Right ventricle myocardium inferior (tissue), 1 donor: Measurements from ENCODE around the gene ADCYAP1R1. TPM values are rescaled to one million over a fixed set of nuclear protein-coding genes. Genes with fewer than 3 reads are reported as not detected.
A peak's percentile ranks its signal among the peaks of the same experiment; 100 is the strongest.

ENCODE experiments used
- ATAC-seq: fragments of 200-7000 bp; cut with Tn5 transposase; one replicate; pipeline ENCODE4 v1.9.1; 2020; ENCODE audit warnings: mild to moderate bottlenecking, moderate library complexity
- DNase-seq: peaks from one replicate; pipeline ENCODE4 v3.0.0; 2021; ENCODE audit errors: missing footprints
- intact Hi-C: fragments of 100-400 bp; cut with DNase I; formaldehyde crosslinking; loops from one replicate; pipeline ENCODE4 v1.11.0; 2022
- total RNA-seq: library from RNA; stranded (reverse); fragmentation: NEBNext Ultra II Directional; extraction: Animal tissue kit (Norgen Biotek cat#: 25700); gene quantifications from one replicate; pipeline ENCODE4 v1.2.1, GENCODE V29; 2021
- donor health status: DM: no; HTN: yes; CAD: no; lungs with severe emphysema.

ADCYAP1R1 gene
- total RNA-seq, 1 donor from 2014 or later = 5.8 TPM

DNA sequence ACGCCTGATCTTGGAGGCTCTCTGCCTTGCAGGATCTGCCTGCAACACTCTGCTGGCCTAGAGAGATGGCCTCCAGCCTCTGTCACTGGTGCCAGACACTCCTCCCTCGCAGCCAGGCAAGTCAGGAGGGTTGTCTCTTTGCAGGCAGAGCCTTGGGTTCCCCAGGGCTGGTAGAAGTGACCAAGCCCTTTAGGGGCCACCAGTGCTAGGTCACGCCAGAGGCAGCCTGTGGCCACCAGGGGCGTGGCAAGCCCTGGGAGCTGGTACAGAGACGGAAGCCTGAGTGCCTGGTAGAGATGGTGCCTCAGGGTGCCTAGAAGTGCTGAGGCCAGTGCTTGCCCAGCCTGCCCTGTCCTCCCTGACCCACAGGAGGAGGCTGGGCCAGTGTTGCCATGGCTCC is 9.1 kb downstream of the ADCYAP1R1 start:
- peak; percentile 35 for DNase-seq
- intact Hi-C loops = no loop called here
- no peak for ATAC-seq

DNA sequence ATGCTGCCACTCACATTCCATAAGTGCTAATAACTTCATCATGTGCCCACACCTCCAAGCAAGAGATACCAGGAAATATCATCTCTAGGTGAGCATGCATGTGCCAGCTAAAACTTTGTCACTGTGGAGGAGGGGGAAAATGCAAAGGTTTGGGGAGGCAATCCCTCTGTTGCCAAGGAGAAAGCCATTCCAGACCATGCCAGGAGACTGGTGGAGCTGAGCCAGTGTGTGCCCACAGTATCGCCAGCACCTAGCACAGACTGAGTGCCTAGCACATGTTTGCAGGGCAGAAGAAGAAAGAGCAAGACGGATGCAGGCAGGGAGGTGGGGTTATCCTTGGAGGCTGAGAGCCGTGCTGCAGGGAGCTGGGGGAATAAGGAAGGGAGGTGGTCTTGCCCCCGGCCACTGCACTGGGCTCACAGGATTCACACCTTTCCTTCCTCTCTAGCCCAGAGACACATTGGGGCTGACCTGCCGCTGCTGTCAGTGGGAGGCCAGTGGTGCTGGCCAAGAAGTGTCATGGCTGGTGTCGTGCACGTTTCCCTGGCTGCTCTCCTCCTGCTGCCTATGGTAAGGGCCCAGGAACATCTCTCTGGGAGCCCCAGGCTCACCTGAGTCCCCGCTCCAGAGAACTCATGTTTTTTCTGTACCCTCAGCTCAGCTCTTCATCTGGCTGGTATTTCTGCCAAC is 10.8 kb downstream of the ADCYAP1R1 start:
- ATAC-seq (no peak), DNase-seq (peak; percentile 40)
- intact Hi-C loops = no loop called here

DNA sequence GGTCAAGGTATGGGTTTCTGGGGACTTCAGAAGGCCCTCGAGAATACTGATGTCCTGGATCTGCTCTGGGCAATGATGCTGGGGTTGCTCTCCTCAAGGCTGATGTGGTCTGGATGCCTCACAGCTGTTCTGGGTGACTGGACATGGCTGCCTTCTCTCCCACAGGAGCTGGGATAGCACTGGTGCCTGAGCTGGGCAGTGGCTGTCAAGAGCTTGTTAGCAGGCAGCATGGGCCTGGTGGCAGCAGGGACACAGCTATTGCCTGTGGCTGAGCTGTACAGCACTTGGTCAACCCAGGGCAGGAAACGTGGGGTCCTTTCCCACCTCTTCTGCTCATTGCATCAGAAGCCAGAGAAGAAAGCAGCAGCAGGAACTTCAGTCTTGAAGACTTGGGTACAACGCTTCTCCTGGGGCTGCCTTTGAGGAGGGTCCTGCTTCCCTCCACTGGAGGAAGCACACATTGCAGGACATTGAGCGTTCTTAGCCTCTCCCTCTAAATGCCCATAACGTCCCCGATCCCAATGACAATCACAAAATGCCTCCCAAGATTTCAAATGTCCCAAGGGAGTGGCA is 13.0 kb downstream of the ADCYAP1R1 start:
- peak; percentile 27 for DNase-seq
- ATAC-seq = no peak
- intact Hi-C loops = no loop called here

DNA sequence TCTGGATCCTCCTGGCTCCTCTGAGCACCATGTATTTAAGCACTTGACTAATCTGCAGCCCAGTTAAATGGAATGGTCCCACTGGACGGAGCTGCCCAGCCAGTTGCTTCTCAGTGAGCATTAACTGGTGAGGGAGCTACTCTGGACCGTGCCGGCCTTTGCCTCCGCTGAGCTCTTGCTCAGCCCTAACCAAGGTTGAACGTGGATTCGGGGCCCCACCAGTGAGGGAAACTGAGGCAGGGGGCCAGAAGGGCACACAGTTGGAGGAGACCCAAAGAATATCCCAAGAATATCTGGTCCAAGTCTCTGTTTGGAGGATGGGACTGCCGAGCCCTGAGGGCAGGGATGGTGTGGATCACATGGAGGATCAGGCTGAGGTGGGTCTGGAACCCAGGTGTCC is 13.7 kb downstream of the ADCYAP1R1 start:
- ATAC-seq (no peak), DNase-seq (peak; percentile 63)
- intact Hi-C loops = no loop called here

DNA sequence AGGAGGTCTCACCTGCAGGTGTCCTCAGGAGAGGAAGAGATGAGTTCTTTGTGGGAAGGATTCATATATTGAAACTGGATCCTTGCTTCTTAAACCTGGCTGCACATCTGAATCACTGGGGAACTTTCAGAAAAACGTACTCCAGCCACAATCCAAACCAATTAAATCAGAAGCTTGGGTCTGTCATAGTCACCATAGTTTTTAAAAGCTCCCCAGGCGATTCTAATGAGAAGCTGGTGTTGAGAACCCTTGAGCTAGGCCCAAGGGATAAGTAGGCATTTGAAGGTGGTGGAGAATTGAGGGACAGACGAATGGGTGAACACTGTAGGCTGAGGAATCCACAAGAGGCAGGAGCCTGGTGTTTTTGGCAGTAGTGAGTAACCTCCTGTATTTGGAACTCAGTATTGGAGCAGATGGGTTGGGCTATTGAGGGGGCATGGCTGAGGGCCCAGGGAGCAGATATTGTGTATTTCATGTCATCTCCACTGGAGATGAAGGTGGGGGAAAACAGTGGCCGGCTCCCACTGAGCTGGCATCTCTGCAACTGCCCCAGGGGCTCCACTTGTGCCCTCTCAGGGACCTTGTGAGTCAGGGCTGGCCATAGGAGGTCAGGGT is 14.5 kb downstream of the ADCYAP1R1 start:
- intact Hi-C loops = no loop called here
- no peak for ATAC-seq

DNA sequence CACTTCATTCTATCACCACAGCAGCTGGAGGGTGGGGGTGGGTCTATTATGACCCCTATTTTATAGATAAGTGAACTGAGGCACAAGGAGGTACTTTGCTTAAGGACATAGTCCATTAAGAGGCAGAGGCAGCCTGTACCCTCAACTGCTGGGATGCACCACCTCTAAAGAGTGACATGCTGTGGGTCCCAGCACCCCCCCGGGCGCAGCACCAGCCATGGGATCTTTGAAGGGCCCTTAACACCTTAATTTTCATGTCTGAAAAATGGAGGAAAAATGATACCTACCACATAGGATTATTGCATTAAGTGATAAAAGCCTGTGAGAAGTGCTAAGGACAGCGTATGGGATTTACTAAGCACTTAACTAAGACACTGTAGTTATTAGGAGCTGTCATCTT is 15.4 kb downstream of the ADCYAP1R1 start:
- no peak for ATAC-seq
- intact Hi-C loops = no loop called here

More for the DNA sequence above, 14.5 kb downstream of the ADCYAP1R1 start:
- DNase-seq = peak; percentile 11

DNA sequence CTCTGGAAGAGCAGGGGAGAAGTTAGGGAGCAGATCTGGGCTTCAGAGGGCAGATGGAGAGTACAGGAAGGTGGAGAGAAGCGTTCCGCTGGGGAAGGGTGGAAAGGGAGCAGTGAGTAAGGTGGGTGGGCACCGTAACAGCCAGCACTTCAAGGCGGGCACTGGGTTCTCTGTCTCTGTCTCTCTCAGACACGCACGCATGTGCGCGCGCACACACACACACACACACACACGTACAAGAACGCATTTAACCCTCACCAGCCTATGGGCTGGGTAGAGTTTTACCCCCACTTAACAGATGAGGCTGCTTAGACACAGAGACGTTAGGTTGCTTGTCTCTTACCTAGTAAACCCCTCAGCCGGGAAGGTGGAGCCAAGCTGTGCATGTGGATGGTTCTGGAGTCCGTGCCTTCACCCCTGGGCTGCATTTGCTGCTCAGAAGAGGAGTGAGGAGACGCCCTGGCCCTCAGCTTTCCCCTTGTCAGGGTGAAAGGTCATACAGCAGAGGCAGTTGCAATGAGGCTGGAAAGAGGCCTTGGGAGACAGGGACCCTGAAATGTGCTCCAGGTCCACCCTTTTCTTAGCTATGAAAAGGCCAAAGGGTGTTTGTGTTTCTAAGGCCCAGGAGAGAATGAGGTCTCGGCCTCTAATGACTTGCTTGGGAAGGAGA is 16.0 kb downstream of the ADCYAP1R1 start:
- DNase-seq (peak; percentile 52), ATAC-seq (no peak)
- intact Hi-C loops = no loop called here

More for the DNA sequence above, 15.4 kb downstream of the ADCYAP1R1 start:
- DNase-seq = no peak

DNA sequence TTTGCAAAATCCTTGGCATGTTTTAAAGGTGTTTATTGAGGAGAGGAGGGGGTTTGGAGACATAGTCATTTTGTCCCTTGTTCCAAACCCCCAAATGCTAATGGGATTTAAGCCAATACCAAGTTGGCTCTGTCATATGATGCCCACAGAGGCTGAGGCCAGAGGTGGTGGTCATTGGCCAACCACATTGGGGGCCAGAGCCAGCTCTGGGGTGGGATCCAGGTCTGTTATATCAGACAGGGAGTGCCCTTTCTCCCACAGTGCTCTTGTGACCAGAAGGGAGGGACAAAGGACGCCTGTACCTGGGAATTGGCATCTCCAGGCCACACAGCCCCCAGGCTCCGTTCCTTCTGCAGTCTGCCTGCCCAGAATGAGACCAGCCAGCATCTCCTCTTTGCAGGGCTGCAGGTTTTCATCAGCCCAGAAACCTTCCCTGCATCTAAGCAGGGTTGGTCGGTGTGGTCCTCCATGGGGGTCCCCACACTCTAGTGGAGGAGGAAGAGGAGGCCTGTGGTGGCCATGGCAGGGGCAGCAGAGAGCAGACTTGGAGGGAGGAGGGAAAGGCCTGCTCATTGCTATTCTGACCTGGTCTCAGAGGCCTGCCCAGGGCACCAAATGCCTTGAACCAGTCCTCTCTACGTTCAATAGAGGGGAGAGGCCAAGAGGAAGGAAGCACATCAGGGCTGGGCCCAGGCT is 17.9 kb downstream of the ADCYAP1R1 start:
- peak; percentile 33 for DNase-seq
- intact Hi-C loops = no loop called here
- ATAC-seq = no peak

DNA sequence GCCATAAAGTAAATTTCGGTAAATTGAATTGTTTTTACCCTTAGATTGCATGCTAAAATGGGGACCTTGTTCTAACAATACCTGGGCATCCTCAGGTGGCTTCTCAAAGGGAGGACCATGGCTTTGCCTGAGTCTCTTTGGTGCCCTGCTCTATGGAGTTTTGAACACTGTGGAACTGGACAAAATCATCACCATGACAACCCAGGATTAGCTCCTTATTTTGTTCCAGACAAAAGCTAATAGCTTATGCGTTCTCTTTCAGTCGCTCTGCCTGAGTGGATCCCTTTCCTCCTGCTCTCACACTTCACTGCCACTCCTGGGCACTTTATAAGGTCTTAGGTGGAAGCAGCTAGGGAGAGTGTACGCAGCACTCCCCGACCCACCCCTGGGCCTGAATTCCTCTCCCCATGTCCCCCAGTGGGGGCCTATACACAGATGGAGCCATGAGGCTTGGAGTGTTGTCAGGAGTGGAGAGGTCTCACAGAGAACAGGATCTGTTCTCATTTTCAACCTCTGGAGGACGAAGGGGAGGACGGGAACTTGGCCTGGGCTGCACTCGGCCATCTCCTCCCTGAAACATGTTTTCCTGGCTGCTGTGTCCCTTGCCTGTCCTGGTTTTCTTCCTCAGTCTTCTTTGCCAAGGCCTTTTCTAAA is 19.0 kb downstream of the ADCYAP1R1 start:
- peak; percentile 64 for DNase-seq
- intact Hi-C loops = no loop called here
- ATAC-seq = peak; percentile 74

DNA sequence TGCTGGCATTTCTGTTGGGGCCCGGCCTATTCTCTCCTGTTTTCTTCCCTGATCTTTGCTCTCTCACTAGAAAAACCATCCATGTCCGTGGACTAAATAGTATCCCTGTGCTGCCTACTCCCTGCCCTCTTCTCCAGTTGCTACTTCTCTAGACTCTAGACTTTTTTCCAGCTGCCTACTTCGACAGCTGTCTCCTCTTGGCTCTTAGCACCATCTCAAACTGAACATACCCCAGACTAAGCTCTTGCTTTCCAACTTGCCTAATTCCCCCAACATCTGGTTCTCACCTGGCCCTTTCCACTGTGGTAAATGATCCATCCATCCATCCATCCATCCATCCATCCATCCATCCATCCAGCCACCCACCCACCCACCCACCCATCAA is 19.5 kb downstream of the ADCYAP1R1 start:
- intact Hi-C loops = no loop called here
- DNase-seq (no peak), ATAC-seq (peak; percentile 42)

DNA sequence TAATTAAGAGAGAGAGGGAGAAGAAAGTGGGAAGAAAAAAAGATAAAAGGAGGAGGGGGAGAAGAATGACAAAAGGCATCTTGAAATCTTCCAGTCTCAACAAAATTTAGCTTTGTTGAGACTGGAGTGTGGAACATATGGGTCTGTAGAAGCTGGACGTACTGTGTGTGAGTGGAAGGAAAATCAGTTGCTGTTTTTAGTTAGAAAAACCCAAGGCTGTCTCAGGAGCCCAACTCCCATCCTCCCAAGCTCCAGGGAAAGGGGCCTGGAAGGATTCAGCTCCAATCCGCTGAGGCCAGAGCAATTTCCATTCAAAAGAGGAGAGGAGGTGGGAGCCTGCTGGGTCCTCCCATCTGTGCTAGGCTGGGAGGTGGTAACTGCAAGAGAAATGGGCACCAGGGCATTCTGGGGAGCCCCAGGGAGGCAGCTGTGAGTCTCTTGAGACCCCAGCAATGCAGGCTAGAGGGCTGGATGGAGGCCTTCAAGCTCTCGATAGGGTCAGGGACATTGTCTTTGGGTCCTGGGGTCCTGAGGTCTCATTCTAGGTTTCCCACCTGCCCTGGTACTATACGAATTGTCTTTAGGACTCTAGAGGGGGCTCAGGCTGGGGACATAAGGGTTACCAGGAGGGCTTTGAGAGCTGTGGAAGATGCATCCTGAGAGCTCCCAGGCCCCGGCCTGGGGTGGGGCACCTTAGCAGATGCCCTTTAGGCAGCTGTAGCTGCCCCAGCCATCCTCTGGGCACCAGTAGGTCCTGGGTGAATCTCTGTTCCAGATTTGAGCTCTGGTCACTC is 21.4 kb downstream of the ADCYAP1R1 start:
- ATAC-seq (no peak), DNase-seq (peak; percentile 15)
- intact Hi-C loops = no loop called here

DNA sequence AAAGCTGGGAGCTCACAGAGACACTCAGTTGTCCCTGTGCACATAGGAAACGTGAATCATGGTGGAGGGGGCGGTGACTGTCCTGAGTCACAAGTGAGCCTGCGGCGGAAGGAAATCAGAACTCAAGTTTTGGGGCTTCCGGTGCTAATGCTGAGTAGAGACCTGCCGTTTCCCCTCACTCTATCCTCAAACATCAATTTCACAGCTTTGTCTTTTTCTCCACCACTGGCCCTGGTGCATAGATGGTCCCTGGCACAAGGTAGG is 21.9 kb downstream of the ADCYAP1R1 start:
- no peak for DNase-seq
- intact Hi-C loops = no loop called here

DNA sequence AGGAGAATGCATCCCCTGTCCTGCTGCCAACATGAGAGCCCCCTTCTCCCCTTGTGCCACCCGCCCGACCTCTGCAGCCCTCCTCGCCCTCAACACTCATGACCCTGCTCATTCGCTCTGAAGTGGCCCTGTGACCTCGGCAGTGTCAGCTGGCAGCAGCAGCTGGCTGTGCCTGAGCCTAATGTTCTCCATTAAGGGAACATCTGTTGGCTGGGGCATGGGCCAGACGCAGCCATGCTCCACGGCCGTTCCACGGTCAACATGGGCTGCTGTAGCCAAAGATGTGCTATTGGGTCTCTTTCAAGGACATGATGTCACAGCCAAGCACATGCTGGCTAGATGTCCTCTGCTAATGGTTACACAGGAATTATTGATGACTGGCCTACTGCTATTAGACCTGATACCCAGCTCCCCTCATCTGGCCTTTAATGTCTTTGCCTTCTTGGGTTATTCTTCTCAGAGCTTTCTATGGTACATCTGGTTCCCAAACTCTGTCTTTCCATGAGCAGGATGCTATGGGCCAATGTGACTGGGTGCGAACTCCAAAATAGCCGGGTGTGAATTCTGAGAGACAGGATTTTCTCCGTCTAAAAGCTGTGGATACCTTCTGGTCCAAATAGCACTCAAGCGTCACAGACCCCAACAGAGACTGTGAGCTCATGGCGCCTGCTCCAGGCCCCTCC is 22.4 kb downstream of the ADCYAP1R1 start:
- ATAC-seq = peak; percentile 87
- DNase-seq = peak; percentile 88
- intact Hi-C loops = no loop called here

More for the DNA sequence above, 21.9 kb downstream of the ADCYAP1R1 start:
- ATAC-seq = no peak

DNA sequence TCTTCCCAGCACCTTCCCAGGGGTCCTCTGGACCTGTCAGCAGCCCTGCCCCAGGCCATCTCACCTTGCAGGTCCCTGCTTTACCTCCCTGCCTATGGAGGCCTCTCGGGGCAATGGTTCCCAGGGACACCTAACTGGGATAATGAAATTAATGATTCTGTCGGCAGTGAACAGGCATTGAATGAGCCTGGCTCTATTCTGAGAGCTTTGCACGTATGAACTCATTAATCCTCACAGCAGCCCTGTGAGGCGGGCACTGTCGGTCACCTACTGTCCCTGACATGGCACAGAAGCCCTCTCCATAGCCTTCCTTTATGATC is 22.9 kb downstream of the ADCYAP1R1 start:
- DNase-seq = peak; percentile 22
- ATAC-seq = no peak
- intact Hi-C loops = no loop called here

DNA sequence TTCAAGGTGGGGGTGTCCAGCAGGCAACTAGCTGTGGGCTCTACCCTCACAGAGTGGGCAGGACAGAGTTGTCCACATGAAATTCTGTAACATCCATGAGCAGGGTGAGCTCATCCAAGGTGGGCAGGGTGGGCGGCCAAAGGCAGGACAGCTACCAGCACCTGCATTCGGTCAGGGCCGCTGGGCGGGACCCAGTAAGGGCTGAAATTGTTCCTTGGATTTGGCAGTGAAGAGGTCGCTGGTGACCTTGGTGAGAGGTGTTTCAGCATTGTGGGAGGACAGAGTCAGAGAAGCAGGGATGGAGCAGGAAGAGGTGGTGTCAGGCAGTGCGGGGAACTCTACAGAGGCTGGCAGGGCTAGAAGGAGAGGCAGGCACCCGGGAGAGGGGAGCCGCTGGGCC is 23.9 kb downstream of the ADCYAP1R1 start:
- peak; percentile 20 for DNase-seq
- intact Hi-C loops = no loop called here
- ATAC-seq = no peak

DNA sequence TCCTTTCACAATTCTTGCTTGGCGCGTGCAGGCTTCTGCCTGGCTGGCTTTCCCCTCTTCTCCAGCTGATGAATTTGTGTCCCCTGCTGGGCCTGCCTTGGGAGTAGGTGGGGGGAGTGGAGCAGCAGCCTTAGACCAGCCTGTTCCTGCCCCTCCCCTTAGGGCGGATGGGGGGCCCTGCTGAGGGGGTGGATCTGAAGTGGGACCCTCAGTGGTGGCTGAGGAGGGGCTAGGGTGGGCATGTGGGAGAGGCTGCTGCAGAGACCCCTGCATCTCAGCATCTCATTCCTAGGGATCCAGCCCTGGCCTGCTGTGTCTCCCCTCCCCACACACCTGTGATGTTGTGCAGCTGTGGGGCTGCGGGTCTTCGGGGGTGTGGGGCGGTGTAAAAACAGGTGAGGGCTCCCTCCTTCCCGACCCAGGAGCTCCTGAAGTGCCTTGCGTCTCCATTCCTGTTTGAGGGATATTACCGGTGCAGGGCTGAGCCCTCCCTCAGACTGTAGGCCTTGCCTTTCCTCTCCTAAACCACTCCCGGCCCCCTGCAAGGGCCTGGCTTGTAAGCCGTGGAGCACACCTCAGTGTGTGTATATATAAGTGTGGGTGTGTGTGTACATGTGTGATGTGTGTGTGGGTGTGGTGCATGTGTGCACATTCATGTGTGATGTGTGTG is 24.7 kb downstream of the ADCYAP1R1 start:
- DNase-seq (peak; percentile 66), ATAC-seq (no peak)
- intact Hi-C loops = no loop called here
